GM10248 (cell line): ENCODE data around the gene STIMATE.

Source experiments
- CTCF ChIA-PET: fragments of 300-600 bp; sonication (Branson Sonifier 250); formaldehyde crosslinking; extraction: SDS; loops from one replicate; lab custom pipeline; 2021; ENCODE audit warnings: antibody characterized with exemption; lab: Yijun Ruan, JAX
- POLR2A ChIA-PET: fragments of 350-650 bp; sonication (Branson Sonifier 250); formaldehyde crosslinking; extraction: SDS; loops from one replicate; lab custom pipeline; 2020; ENCODE audit warnings: antibody characterized with exemption; lab: Yijun Ruan, JAX
- DNase-seq: peaks from one replicate; pipeline ENCODE4 v3.0.0; 2012; ENCODE audit errors: extremely low spot score
- CTCF ChIP-seq: IDR thresholded peaks from 2 replicates; pipeline ENCODE4 v1.5.1; 2012; ENCODE audit warnings: mild to moderate bottlenecking, low read depth; ENCODE audit errors: extremely low read depth, missing control alignments, control extremely low read depth

The STIMATE gene

GRCh38 chr3:52836986-52837385, 60.4 kb downstream of the STIMATE start:
- TF ChIP-seq CTCF: no peak
- no peak for DNase-seq
- CTCF ChIA-PET: interaction anchor here (1.3 to 3.3 kb wide), 4 partner anchors 9 to 38 kb away, joined by 3 to 12 read pairs (median 6); no protein-coding TSS in a partner anchor
- POLR2A ChIA-PET: interaction anchor here (0.6 kb wide), 1 partner anchor 274 kb away, joined by 3 read pairs; no protein-coding TSS in a partner anchor

GRCh38 chr3:52836471-52836845, 60.9 kb downstream of the STIMATE start:
- no peak for TF ChIP-seq CTCF
- DNase-seq: no peak
- ChIA-PET CTCF (interaction anchor here (1.3 to 1.5 kb wide), 3 partner anchors 8 to 38 kb away, joined by 3 to 9 read pairs (median 3); no protein-coding TSS in a partner anchor), POLR2A (interaction anchor here (0.6 kb wide), 1 partner anchor 275 kb away, joined by 3 read pairs; no protein-coding TSS in a partner anchor)

GRCh38 chr3:52835766-52836470, 61.4 kb downstream of the STIMATE start:
- no peak for TF ChIP-seq CTCF
- ChIA-PET CTCF (interaction anchor here (1.5 to 1.7 kb wide), 2 partner anchors 10 to 37 kb away, joined by 5 to 9 read pairs; no protein-coding TSS in a partner anchor), POLR2A (no interaction called here)
- DNase-seq: no peak

- POLR2A ChIA-PET: no interaction called here
- TF ChIP-seq CTCF: no peak
- CTCF ChIA-PET: interaction anchor here (0.7 to 1.7 kb wide), 3 partner anchors 8 to 37 kb away, joined by 3 to 5 read pairs (median 3); no protein-coding TSS in a partner anchor
- no peak for DNase-seq
Measured at GRCh38 chr3:52834871-52835501, 62.4 kb downstream of the STIMATE start, which contains the start of gene MUSTN1. Gene MUSTN1 (minus strand): TSS chr3:52835019. CDS start chr3:52834948, 71 bp downstream.

GRCh38 chr3:52833202-52833601, 64.1 kb downstream of the STIMATE start:
- POLR2A ChIA-PET: no interaction called here
- CTCF ChIA-PET: no interaction called here
- no peak for DNase-seq
- no peak for TF ChIP-seq CTCF

GRCh38 chr3:52831500-52832301, 65.6 kb downstream of the STIMATE start:
- ChIA-PET POLR2A (no interaction called here), CTCF (interaction anchor here (0.9 to 1.4 kb wide), 2 partner anchors 8 to 9 kb away, joined by 3 to 4 read pairs; no protein-coding TSS in a partner anchor)
- no peak for TF ChIP-seq CTCF
- DNase-seq: no peak
